Left lung (tissue), 10 donors: ENCODE measurements around the gene CYP19A1. TPM values are rescaled to one million over a fixed set of nuclear protein-coding genes. Genes with fewer than 3 reads are reported as not detected.

Experiments used
- ATAC-seq: fragments of 200-7000 bp; cut with Tn5 transposase; one replicate; pipeline ENCODE4 v1.9.1; 2020; ENCODE audit warnings: moderate library complexity
- DNase-seq, 4 donors: peaks; one replicate each; pipeline ENCODE4 v3.0.0-alpha.2; 2013 to 2020
- H3K27ac ChIP-seq, 2 donors: fragments of 200-600 bp; sonication (generic) in 1 of 2; one replicate each; pipeline versions ENCODE4 v1.5.0 to v1.8.0; 2020 to 2021
- H3K27me3 ChIP-seq, 2 donors: fragments of 200-600 bp; sonication (generic) in 1 of 2; one replicate each; pipeline versions ENCODE4 v1.5.0 to v1.8.0; 2020 to 2021
- H3K36me3 ChIP-seq, 2 donors: fragments of 200-600 bp; sonication (generic) in 1 of 2; one replicate each; pipeline versions ENCODE4 v1.5.0 to v1.8.0; 2020 to 2021
- H3K4me1 ChIP-seq, 2 donors: fragments of 200-600 bp; one replicate each; pipeline ENCODE4 v1.8.0; 2021
- H3K4me3 ChIP-seq, 2 donors: fragments of 200-600 bp; sonication (generic) in 1 of 2; one replicate each; pipeline versions ENCODE4 v1.5.0 to v1.8.0; 2020 to 2021; ENCODE audit warnings: mild to moderate bottlenecking in 1 of 2
- H3K9me3 ChIP-seq, 2 donors: fragments of 200-600 bp; sonication (generic) in 1 of 2; one replicate each; pipeline versions ENCODE4 v1.5.0 to v1.8.0; 2020 to 2021
- intact Hi-C, 2 donors: fragments of 100-400 bp; cut with DNase I; formaldehyde crosslinking; loops; one replicate each; pipeline versions ENCODE4 v1.11.2 to v1.14.2; 2022
- polyA plus RNA-seq, 6 donors: library from polyadenylated mRNA; unstranded; fragments of 120-200 nt; gene quantifications; one replicate each; pipeline ENCODE4 v1.2.1, GENCODE V29; 2013; ENCODE audit not compliant: insufficient read length in 6 of 6
- total RNA-seq, 2 donors: library from RNA; stranded (reverse); fragmentation: NEBNext Ultra II Directional; extraction: Animal tissue kit (Norgen Biotek cat#: 25700); gene quantifications; one replicate each; pipeline ENCODE4 v1.2.1, GENCODE V29; 2021
- TF ChIP-seq, protein P1 (sequence below), 2 donors: fragments of 200-600 bp; sonication (generic) in 1 of 2; IDR thresholded peaks; one replicate each; pipeline versions ENCODE4 v1.5.0 to v1.8.0; 2021; ENCODE audit warnings: antibody characterized with exemption in 2 of 2
- donor health status: DM: no; HTN: yes; CAD: no.
- donor health status: DM: no; HTN: no; CAD: no.

Gene CYP19A1
- total and polyA plus RNA-seq, 8 donors = 0.13 to 7.1 (median 0.47) TPM; not detected in 2

DNA sequence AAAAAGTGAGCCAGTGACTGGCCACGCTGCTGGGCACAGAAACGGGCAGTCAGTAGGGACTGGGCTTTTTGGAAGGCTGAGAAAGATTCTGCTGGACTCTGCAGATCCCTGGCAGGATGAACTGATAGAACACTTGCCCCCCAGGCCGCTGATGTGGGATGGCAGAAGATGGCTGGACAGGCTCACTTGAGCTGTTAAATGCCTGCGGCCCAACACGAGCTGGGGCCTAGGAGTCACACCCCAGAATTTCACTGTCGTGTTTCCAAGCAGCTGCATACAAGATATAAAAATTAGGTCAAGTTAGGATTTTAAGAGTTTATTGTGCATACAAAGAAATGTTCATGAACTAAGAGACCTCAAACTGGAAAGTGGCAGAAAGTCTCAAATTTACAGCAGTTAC lies 29.9 kb upstream of the CYP19A1 start:
- Histone ChIP-seq H3K4me1 (peaks cover 0 to 12% of the 10 kb centered on the region in 2 donors), H3K27me3 (no peaks in the 10 kb centered on the region), H3K9me3 (no peaks in the 10 kb centered on the region), H3K27ac (no peak overlapping the region), H3K4me3 (no peak overlapping the region), H3K36me3 (no peaks in the 10 kb centered on the region)
- TF ChIP-seq, protein P1, sequence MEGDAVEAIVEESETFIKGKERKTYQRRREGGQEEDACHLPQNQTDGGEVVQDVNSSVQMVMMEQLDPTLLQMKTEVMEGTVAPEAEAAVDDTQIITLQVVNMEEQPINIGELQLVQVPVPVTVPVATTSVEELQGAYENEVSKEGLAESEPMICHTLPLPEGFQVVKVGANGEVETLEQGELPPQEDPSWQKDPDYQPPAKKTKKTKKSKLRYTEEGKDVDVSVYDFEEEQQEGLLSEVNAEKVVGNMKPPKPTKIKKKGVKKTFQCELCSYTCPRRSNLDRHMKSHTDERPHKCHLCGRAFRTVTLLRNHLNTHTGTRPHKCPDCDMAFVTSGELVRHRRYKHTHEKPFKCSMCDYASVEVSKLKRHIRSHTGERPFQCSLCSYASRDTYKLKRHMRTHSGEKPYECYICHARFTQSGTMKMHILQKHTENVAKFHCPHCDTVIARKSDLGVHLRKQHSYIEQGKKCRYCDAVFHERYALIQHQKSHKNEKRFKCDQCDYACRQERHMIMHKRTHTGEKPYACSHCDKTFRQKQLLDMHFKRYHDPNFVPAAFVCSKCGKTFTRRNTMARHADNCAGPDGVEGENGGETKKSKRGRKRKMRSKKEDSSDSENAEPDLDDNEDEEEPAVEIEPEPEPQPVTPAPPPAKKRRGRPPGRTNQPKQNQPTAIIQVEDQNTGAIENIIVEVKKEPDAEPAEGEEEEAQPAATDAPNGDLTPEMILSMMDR (IDR thresholded peaks at IDR 0.05) = no peak
- DNase-seq = no peak
- ATAC-seq = no peak
- intact Hi-C loops = no loop called here

DNA sequence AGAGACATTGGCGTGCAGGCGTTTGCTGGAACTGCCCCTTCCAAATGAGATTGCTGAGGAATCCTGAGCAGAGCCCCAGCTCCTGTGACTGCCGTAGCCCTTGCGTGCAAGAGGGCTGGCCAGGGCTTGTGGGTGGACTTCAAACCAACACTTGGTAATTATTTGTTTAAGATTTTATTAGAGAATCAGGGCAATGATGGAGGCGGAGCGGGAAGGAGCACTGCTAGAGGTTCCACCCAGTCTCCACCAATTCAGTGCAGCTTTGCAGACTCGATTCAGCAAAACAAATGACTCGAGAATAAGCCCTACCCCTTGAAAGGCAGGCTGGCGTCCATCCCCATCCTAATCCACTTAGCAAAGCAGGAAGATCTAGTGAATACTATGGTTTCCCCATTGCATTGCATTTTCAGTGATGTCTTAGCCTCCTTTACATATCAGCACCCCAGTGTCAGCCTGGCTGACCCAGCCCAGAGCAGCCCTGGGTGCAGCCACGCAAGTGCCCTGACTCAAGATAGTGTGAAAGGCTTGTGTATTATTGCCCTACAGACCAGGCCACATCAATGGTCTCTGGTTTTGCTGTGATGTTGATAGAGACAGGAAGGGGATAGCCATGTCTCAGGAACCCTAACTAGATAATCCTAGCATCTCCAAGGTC lies 29.1 kb upstream of the CYP19A1 start:
- DNase-seq (no peak), ATAC-seq (peak; percentile 53)
- Histone ChIP-seq H3K27ac (peak overlapping the region in 1 of 2 donors; percentile 14), H3K4me1 (peaks cover 0 to 12% of the 10 kb centered on the region in 2 donors), H3K36me3 (no peaks in the 10 kb centered on the region), H3K27me3 (no peaks in the 10 kb centered on the region), H3K4me3 (no peak overlapping the region), H3K9me3 (no peaks in the 10 kb centered on the region)
- intact Hi-C loops = no loop called here
- TF ChIP-seq, protein P1 (IDR thresholded peaks at IDR 0.05) = no peak

DNA sequence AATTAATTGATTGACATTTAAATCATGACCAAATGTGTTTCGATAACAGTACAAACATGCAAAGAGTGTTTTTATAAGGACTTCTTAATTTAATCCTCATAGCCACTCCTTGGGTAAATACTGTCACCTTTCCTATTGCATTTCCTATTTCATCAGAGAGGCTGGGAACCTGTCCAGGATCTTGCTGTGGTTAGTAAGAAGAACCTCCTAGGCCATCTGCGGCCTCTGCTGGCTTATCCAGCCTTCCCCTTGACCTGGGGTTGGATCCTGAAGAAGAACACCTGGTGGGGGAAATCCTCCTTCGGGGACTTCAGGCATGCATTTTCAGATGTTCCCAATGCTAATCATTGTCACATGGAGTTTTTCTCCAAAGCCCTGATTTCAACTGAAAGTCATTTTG lies 28.5 kb upstream of the CYP19A1 start:
- no peaks in the 10 kb centered on the region for H3K36me3 ChIP-seq
- TF ChIP-seq, protein P1 (IDR thresholded peaks at IDR 0.05) = no peak
- intact Hi-C loops = no loop called here
- ATAC-seq (peak; percentile 90), DNase-seq (peak in 2 of 4 donors; percentile 19 to 53)
- H3K27ac ChIP-seq = no peak overlapping the region
- H3K9me3 ChIP-seq = no peaks in the 10 kb centered on the region
- peaks cover 0 to 12% of the 10 kb centered on the region in 2 donors for H3K4me1 ChIP-seq
- H3K27me3 ChIP-seq = no peaks in the 10 kb centered on the region
- H3K4me3 ChIP-seq = no peak overlapping the region

DNA sequence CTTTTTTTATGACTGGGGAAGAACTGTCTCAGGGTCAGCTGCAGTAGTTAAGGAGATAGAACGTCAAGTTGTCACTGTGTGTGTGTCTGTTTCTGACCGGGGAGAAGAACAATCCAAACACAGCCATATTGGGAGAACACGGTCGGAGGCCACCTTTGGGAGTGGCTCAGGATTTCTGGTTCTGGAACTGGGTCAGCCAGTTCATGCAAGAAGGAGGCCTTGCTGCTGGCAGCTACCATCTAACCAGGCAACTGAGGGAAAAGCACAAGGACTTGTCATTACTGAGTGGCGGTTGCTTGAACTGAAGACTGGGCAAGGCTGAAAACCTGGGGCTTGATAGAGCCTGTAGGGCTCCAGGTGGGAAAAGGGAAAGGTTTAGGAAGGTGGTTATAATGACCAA lies 27.7 kb upstream of the CYP19A1 start:
- Histone ChIP-seq H3K27ac (no peak overlapping the region), H3K36me3 (no peaks in the 10 kb centered on the region), H3K27me3 (no peaks in the 10 kb centered on the region), H3K9me3 (no peaks in the 10 kb centered on the region), H3K4me1 (peaks cover 0 to 12% of the 10 kb centered on the region in 2 donors), H3K4me3 (no peak overlapping the region)
- DNase-seq (no peak), ATAC-seq (peak; percentile 25)
- intact Hi-C loops = no loop called here
- TF ChIP-seq, protein P1 (IDR thresholded peaks at IDR 0.05) = no peak

DNA sequence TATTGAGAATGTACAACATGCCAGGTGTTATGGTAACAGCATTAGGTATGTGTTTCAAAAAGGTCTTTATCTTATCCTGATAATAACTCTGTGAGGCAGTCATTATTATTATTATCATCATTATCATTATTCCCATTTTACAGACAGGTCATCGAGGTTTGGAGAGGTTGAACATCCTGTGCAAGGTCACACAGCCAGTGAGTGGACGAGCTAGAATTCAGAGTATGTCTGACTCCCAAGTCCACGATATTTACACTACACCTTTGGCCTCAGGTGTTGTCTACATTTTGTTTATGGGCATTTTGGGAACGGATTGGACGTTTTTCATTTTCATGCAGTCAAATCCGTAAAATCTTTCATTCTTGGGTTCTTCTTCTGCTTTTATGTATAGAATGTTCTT lies 27.0 kb upstream of the CYP19A1 start:
- Histone ChIP-seq H3K4me3 (no peak overlapping the region), H3K4me1 (peaks cover 0 to 12% of the 10 kb centered on the region in 2 donors), H3K9me3 (no peaks in the 10 kb centered on the region), H3K27ac (no peak overlapping the region), H3K36me3 (no peaks in the 10 kb centered on the region), H3K27me3 (no peaks in the 10 kb centered on the region)
- DNase-seq (no peak), ATAC-seq (no peak)
- intact Hi-C loops = no loop called here
- TF ChIP-seq, protein P1 (IDR thresholded peaks at IDR 0.05) = no peak
